Smooth muscle cell (in vitro differentiated cells): ENCODE data around the gene MACROD2. TPM values are rescaled to one million over a fixed set of nuclear protein-coding genes. Genes with fewer than 3 reads are reported as not detected.

Experiments used
- DNase-seq: peaks from one replicate; lab custom pipeline; 2025; ENCODE audit not compliant: unreplicated experiment; lab: John Stamatoyannopoulos, UW
- H2AFZ ChIP-seq: fragments of 200-600 bp; sonication (generic); 2 replicates; pipeline ENCODE4 v1.6.0; 2016; ENCODE audit warnings: antibody characterized with exemption, low read depth, mild to moderate bottlenecking
- H3F3A ChIP-seq: fragments of 200-600 bp; sonication (generic); 2 replicates; pipeline ENCODE4 v1.6.0; 2017; ENCODE audit warnings: antibody characterized with exemption, low read depth
- H3K27ac ChIP-seq: fragments of 200-600 bp; sonication (generic); 2 replicates; pipeline ENCODE4 v1.5.1; 2016; ENCODE audit warnings: low read depth, mild to moderate bottlenecking
- H3K27me3 ChIP-seq: fragments of 200-600 bp; sonication (generic); 2 replicates; pipeline ENCODE4 v1.6.1; 2016; ENCODE audit warnings: low read depth, mild to moderate bottlenecking
- H3K36me3 ChIP-seq: fragments of 200-600 bp; sonication (generic); 2 replicates; pipeline ENCODE4 v1.5.1; 2016; ENCODE audit warnings: low read depth
- H3K4me1 ChIP-seq: fragments of 200-600 bp; sonication (generic); 2 replicates; pipeline ENCODE4 v1.5.1; 2016; ENCODE audit warnings: low read depth
- H3K4me2 ChIP-seq: fragments of 200-600 bp; sonication (generic); 2 replicates; pipeline ENCODE4 v1.6.0; 2016; ENCODE audit warnings: mild to moderate bottlenecking
- H3K4me3 ChIP-seq: fragments of 200-600 bp; sonication (generic); 2 replicates; pipeline ENCODE4 v1.5.1; 2016; ENCODE audit warnings: mild to moderate bottlenecking
- H3K79me2 ChIP-seq: fragments of 200-600 bp; sonication (generic); 2 replicates; pipeline ENCODE4 v1.6.0; 2016; ENCODE audit warnings: low read depth, mild to moderate bottlenecking
- H3K9ac ChIP-seq: fragments of 200-600 bp; sonication (generic); 2 replicates; pipeline ENCODE4 v1.6.0; 2016; ENCODE audit warnings: low read depth
- H3K9me3 ChIP-seq: fragments of 200-600 bp; sonication (generic); replicated peaks from 2 replicates; pipeline ENCODE4 v1.5.1; 2016; ENCODE audit warnings: low read depth
- H4K20me1 ChIP-seq: fragments of 200-600 bp; sonication (generic); 2 replicates; pipeline ENCODE4 v1.6.0; 2016; ENCODE audit warnings: low read depth
- CTCF ChIP-seq: fragments of 200-600 bp; sonication (generic); IDR thresholded peaks from 2 replicates; pipeline ENCODE4 v1.5.1; 2017; ENCODE audit warnings: borderline replicate concordance, mild to moderate bottlenecking, antibody characterized with exemption; ENCODE audit not compliant: insufficient read depth, poor library complexity, severe bottlenecking
- WGBS: methylation state at CpG from one replicate; pipeline ENCODE4 v1.1.7; 2016; ENCODE audit warnings: low lambda C conversion rate; 5-methylcytosine and 5-hydroxymethylcytosine counted together
- polyA plus RNA-seq: library from polyadenylated mRNA; unstranded; fragments of >200 nt; fragmentation: Nextera tagmentation; extraction: Ambion mirVana; gene quantifications from 2 replicates; pipeline ENCODE4 v1.2.1, GENCODE V29; 2016
- total RNA-seq: library from RNA; depleted of rRNA; stranded (reverse); fragments of >200 nt; gene quantifications from 2 replicates; pipeline ENCODE4 v1.2.3, GENCODE V29; 2014

The MACROD2 gene
- total and polyA plus RNA-seq, 2 experiments from 2014 or later, result 0.04 to 0.32 TPM

- H2AFZ ChIP-seq, result no peak overlapping the region
- no peak overlapping the region for H3K4me3 ChIP-seq
- H3K79me2 ChIP-seq, result no peaks in the 10 kb centered on the region
- H3K27ac ChIP-seq, result no peak overlapping the region
- H3F3A ChIP-seq, result no peaks in the 10 kb centered on the region
- no peak overlapping the region for H3K9ac ChIP-seq
- H3K9me3 ChIP-seq, result no peaks in the 10 kb centered on the region
- H3K4me1 ChIP-seq, result no peaks in the 10 kb centered on the region
- no peaks in the 10 kb centered on the region for H4K20me1 ChIP-seq
- TF ChIP-seq CTCF, result no peak
- no peaks in the 10 kb centered on the region for H3K36me3 ChIP-seq
- 91% methylated on average over 1 of the region's 1 CpG for WGBS
- no peaks in the 10 kb centered on the region for H3K27me3 ChIP-seq
- H3K4me2 ChIP-seq, result no peak overlapping the region
- DNase-seq, result no peak
Measured at GRCh38 chr20:14885661-14886060, 890.3 kb downstream of the MACROD2 start.

- Histone ChIP-seq H3K36me3 (no peaks in the 10 kb centered on the region), H3K9me3 (no peaks in the 10 kb centered on the region), H3K27me3 (no peaks in the 10 kb centered on the region), H3K4me1 (no peaks in the 10 kb centered on the region), H3K4me2 (no peak overlapping the region), H3K4me3 (no peak overlapping the region), H3F3A (no peaks in the 10 kb centered on the region), H3K9ac (no peak overlapping the region), H2AFZ (no peak overlapping the region), H4K20me1 (no peaks in the 10 kb centered on the region), H3K79me2 (no peaks in the 10 kb centered on the region), H3K27ac (no peak overlapping the region)
- TF ChIP-seq CTCF, result no peak
- WGBS, result 54% methylated on average over 3 of the region's 3 CpGs
- no peak for DNase-seq
Measured at GRCh38 chr20:14888134-14888533, 892.8 kb downstream of the MACROD2 start.

- Histone ChIP-seq H3K79me2 (no peaks in the 10 kb centered on the region), H3K9ac (no peak overlapping the region), H3K4me2 (no peak overlapping the region), H3K27me3 (no peaks in the 10 kb centered on the region), H3K9me3 (no peaks in the 10 kb centered on the region), H2AFZ (no peak overlapping the region), H3K4me3 (no peak overlapping the region), H4K20me1 (no peaks in the 10 kb centered on the region), H3K4me1 (no peaks in the 10 kb centered on the region), H3F3A (no peaks in the 10 kb centered on the region), H3K36me3 (no peaks in the 10 kb centered on the region), H3K27ac (no peak overlapping the region)
- no peak for DNase-seq
- WGBS, result 84% methylated on average over 5 of the region's 5 CpGs
- no peak for TF ChIP-seq CTCF
Measured at GRCh38 chr20:14889496-14890255, 894.4 kb downstream of the MACROD2 start.

- Histone ChIP-seq H3F3A (no peaks in the 10 kb centered on the region), H3K9ac (no peak overlapping the region), H3K27me3 (no peaks in the 10 kb centered on the region), H2AFZ (no peak overlapping the region), H3K9me3 (no peaks in the 10 kb centered on the region), H3K27ac (no peak overlapping the region), H3K36me3 (no peaks in the 10 kb centered on the region), H3K79me2 (no peaks in the 10 kb centered on the region), H3K4me3 (no peak overlapping the region), H3K4me1 (no peaks in the 10 kb centered on the region), H4K20me1 (no peaks in the 10 kb centered on the region), H3K4me2 (no peak overlapping the region)
- no peak for DNase-seq
- TF ChIP-seq CTCF, result no peak
Measured at GRCh38 chr20:14890713-14891112, 895.4 kb downstream of the MACROD2 start.
